HG02970 (cell line): ENCODE data around the gene RAB27A.
"Not testable (repeated sequence)": the region's sequence is repeated elsewhere in the genome, so short reads cannot be mapped to it uniquely, and the experiment has no call there.

Experiments
- ATAC-seq: cut with Tn5 transposase; IDR thresholded peaks from one replicate; pipeline ENCODE4 v1.9.1; 2021; ENCODE audit warnings: mild to moderate bottlenecking, moderate library complexity, moderate number of reproducible peaks; ENCODE audit not compliant: unreplicated experiment, low FRiP score

Gene RAB27A

DNA sequence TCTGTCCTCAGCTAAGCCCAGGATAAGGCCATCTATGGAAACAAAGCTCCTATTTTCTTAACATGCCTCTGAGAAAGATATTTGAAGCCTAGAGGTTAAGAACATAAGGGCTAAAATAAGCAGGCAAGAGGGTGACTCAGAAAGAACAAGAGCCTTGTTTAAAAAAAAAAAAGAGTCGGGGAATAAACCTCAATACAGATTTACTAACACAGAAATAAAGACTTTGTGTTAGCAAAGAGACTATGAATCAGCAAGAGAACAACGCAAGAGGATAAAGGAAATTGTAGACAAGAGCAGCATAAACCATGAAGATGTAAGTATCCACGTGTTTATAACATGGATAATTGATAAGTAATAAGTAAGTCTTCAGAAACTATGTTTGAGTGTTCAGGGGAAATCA lies 36.0 kb downstream of the RAB27A start:
- ATAC-seq, result no peak

- ATAC-seq, result not testable (repeated sequence)
Observed at GRCh38 chr15:55252201-55252600, 37.4 kb downstream of the RAB27A start.

GRCh38 chr15:55250941-55251340 lies 38.7 kb downstream of the RAB27A start:
- ATAC-seq, result no peak

DNA sequence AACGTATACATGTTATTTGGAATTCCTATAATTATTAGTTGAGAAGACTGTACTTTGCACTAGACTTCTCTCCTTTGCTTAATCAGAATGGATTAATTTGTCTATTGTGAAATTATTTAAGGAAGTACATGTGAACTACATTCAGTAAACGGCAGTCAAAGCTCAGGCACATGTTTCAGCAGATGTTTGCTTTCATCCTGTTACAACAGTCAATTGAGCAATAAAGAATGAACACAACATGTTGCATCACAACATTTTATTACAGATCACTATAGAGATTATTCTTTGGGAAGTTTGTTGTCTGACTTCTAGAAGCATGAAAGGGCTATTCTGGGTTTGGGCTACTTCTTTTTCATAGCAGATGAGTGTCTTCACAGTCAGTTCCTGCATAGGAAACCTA lies 39.2 kb downstream of the RAB27A start:
- no peak for ATAC-seq

DNA sequence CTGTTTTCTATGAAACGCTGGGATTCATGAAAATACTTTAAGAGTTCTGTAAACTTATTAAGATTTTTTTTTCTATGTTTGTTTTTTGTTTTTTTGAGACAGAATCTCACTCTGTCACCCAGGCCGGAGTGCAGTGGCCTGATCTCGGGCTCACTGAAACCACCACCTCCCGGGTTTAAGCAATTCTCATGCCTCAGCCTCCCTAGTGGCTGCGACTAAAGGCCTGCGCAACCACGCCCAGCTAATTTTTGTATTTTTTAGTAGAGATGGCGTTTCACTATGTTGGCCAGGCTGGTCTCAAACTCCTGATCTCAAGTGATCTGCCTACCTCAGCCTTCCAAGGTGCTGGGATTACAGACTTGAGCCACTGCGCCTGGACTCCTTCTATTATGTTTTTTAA lies 39.7 kb downstream of the RAB27A start:
- ATAC-seq, result not testable (repeated sequence)

DNA sequence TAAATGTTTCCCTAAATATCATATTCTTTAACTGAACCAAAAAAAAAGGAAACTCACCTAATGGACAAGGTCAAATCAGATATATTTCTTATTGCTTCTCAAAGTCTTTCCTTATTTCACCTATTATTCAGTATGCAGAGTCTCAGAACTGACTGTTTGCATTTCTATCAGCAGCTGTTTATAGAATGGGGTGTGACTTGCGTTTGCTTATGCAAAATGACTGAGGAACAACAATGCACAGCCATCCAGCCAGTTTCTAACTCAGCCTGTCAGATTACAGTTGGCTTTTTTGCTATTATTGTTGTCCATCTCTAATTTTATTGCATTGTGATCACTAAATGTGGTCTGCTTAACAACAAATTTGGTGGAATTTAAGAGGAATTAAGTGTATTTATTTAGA lies 40.7 kb downstream of the RAB27A start:
- ATAC-seq, result no peak

GRCh38 chr15:55247766-55248427 lies 41.7 kb downstream of the RAB27A start:
- no peak for ATAC-seq

- no peak for ATAC-seq
Observed at GRCh38 chr15:55247311-55247710, 42.3 kb downstream of the RAB27A start.

DNA sequence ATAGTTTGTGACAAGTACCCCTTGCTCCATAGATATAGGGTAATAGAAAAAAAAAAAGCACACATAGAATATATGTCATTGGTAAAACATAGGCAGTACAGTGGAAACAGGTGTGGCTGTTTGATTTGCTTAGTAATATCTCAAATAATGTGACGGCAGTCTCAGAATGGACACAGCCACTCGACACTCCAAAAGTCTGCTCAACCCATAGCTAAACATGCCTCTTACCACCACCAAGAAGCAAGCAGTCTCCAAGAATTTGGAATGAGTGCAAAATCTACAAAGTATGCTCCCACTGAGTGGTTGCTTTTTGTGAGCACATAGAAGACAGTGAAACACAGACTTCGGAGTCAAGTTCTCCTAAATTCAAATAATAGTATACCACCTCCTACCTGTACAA lies 43.0 kb downstream of the RAB27A start:
- no peak for ATAC-seq

DNA sequence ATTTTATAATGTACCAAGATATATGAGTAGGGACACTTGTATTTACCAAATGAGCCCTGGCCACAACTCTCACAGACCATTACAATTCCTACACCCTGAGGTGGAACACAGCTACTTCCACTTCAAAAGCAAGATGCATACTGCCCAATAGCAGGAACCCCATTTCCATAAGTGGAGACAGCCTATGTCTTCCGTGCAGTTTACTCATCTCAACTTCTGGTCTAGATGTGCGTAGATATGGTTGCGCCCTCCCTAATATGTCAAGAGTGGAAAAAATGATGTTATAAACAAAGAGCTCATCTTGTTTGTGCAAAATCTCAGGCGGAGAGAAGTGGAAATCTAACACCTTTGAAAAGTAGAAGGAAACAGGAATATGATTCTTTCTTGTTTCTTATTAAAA lies 44.6 kb downstream of the RAB27A start:
- no peak for ATAC-seq

- no peak for ATAC-seq
Observed at GRCh38 chr15:55241891-55242290, 47.7 kb downstream of the RAB27A start.

DNA sequence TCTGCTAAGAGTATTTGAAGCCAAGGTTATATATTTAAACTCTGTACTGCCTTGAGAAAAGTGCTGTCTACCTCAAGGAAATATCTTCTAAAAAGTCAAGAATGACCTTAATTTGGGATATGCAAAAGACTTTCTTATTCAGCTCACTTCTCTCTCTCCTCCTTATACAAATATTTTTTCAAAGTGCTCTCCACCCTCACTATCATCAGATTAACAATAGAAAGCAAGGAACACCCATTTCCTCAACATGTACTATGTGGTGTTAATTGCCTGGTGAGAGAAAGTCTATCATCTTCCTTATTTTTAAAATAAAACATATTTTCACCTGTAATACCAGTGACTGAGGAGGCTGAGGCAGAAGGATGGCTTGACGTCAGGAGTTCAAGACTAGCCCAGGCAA lies 48.4 kb downstream of the RAB27A start:
- no peak for ATAC-seq

- ATAC-seq, result no peak
Observed at GRCh38 chr15:55240125-55240760, 49.4 kb downstream of the RAB27A start.

DNA sequence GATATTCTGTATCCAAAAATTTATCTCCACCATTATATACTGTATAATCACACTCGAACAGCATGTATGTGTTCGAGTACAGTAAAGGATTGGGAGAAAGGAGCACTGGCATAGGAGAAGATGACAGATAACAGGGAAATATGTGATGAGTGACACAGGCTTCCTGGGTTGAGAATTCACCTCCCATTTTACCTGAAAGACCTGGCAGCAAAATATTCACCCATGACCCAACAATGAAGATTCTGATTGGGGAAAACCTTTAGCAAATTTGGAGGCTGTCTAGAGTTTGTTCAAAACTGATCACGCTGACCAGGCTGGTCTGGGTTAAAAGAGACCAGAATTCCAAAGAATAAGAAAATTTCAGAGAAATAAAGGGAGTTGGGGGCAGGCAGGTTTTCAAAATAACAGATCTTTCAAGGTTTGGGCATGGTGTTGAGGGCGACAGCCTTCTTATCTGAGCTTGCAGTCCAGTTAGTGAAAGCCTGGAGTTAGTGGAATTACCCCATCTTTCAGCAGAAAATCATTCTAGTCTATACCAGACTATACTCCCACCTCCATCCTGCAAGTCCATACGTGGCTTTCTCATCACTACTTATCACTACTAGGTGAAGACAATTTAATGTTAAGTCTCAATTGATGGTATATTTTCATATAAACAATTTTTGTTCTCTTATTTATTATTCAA lies 50.0 kb downstream of the RAB27A start:
- ATAC-seq, result no peak

- no peak for ATAC-seq
Observed at GRCh38 chr15:55238877-55239276, 50.7 kb downstream of the RAB27A start.

DNA sequence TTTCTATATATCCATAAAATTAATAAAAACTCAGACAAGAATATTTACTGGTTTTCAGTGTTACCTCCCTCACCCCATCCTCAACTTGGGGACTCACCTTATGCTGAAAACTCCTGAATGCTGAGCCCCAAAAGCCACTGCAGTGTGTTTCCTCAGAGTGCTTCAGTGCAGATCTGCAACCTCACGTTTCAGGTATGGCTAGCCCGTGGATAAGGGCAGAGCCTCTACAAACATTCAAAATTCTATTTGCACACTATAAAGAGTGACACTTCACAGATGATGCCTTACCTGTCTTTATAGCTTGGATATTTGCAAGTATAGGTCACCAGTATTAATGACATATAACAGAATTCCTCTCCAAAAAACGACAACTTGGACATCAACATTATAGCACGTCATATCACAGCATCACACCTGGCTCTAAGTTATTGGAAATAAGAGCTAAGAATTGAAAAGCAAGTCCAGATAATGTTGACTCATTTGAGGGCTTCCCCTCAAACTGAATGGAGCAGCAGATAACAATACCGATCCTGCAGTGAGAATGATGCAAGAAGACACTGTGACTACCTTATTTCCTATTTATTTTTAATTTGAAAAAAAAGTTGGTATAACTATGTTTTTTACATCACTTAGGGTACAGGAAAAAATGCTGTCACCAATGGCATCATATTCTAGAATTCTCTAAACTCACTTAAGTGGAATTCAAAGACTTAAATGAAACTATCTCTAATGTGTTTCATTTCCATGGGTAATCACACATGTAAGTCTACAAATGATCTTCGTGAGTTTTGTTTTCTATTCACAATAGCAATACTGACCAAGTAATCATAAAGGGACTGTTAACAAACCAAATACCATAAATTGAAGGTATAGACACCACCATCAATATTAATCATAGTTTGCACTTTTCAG lies 52.1 kb downstream of the RAB27A start:
- ATAC-seq, result no peak

DNA sequence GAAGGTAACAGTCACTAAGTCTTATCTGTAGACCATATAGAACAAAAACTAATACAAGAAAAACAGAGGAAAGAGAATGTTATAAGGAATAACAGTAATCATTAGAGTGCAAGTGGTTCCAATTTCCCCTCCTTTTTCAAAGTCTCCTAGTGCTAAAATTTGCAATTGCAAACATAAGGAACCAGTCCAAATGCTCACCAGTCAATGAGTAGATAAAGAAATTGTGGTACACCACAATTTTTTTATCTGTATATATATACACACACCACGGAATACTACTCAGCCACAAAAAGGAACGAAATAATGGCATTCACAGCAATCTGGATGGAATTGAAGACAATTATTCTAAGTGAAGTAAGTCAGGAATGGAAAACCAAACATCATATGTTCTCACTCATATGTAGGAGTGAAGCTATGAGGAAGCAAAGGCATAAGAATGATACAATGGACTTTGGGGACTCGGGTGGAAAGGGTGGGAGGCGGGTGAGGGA lies 54.0 kb downstream of the RAB27A start:
- no peak for ATAC-seq

GRCh38 chr15:55234800-55235104 lies 54.9 kb downstream of the RAB27A start:
- no peak for ATAC-seq

- no peak for ATAC-seq
Observed at GRCh38 chr15:55234104-55234799, 55.4 kb downstream of the RAB27A start.

- ATAC-seq, result no peak
Observed at GRCh38 chr15:55231455-55231854, 58.2 kb downstream of the RAB27A start.
